ENCODE measurements around the gene OR1I1. TPM values are rescaled to one million over a fixed set of nuclear protein-coding genes. Genes with fewer than 3 reads are reported as not detected.

OR1I1 gene
- total RNA-seq, 1 experiment from 2014 or later, result not detected

GRCh38 chr19:15138427-15138826 lies 56.4 kb downstream of the OR1I1 start:
- Histone ChIP-seq H3K14ac (ENCODE audit: insufficient read depth, low read length) (no peak overlapping the region), H2BK15ac (ENCODE audit: low read depth, low read length) (no peak overlapping the region), H3K56ac (ENCODE audit: insufficient read length, low read depth, low read length) (no peak overlapping the region), H2BK12ac (ENCODE audit: insufficient read length, low read depth, low read length) (no peak overlapping the region), H3T11ph (ENCODE audit: low read length) (no peak overlapping the region), H3K9ac (ENCODE audit: extremely low read depth, insufficient read length, low read length) (no peak overlapping the region), H4K5ac (ENCODE audit: insufficient read length, low read depth, low read length) (no peak overlapping the region), H3K18ac (ENCODE audit: insufficient read length, low read depth, low read length) (no peak overlapping the region), H3K23ac (ENCODE audit: insufficient read length, low read depth, low read length) (no peak overlapping the region), H3K79me1 (ENCODE audit: insufficient read depth, low read depth, low read length, poor library complexity, severe bottlenecking) (no peaks in the 10 kb centered on the region), H2BK5ac (ENCODE audit: insufficient read length, low read length) (no peak overlapping the region), H3K4me2 (ENCODE audit: insufficient read depth, insufficient read length, low read length) (no peak overlapping the region), H4K20me1 (ENCODE audit: control insufficient read depth, insufficient read depth, insufficient read length) (no peaks in the 10 kb centered on the region), H2AK5ac (ENCODE audit: insufficient read length, low read length) (no peak overlapping the region), H2BK120ac (ENCODE audit: low read depth, low read length, poor library complexity, severe bottlenecking) (no peak overlapping the region), H4K91ac (ENCODE audit: insufficient read length, low read depth, low read length) (no peak overlapping the region), H3K23me2 (ENCODE audit: insufficient read length, low read depth, low read length, poor library complexity, severe bottlenecking) (no peaks in the 10 kb centered on the region), H3K4ac (ENCODE audit: low read depth, low read length) (no peak overlapping the region), H3K27me3 (ENCODE audit: insufficient read depth, low read length) (no peaks in the 10 kb centered on the region), H4K8ac (replicated peaks; ENCODE audit: insufficient read length, low read depth, low read length) (no peak overlapping the region), H3K27ac (ENCODE audit: insufficient read length, low read depth, low read length) (no peak overlapping the region), H3K4me1 (ENCODE audit: insufficient read depth, low read length) (no peaks in the 10 kb centered on the region), H3K79me2 (ENCODE audit: insufficient read depth, low read length) (no peaks in the 10 kb centered on the region), H2BK20ac (ENCODE audit: low read depth, low read length, poor library complexity, severe bottlenecking) (no peak overlapping the region), H3K9me3 (ENCODE audit: control insufficient read depth, low read depth, low read length) (no peaks in the 10 kb centered on the region), H2AFZ (ENCODE audit: low read length) (no peak overlapping the region)
- H3K4me3 Mint-ChIP-seq, result no peak overlapping the region
- no peaks in the 10 kb centered on the region for H3K36me3 Mint-ChIP-seq (ENCODE audit: insufficient read depth in 1 of 3, low read depth in 3 of 3)
- peaks cover 18% of the 10 kb centered on the region for H3K27me3 Mint-ChIP-seq (ENCODE audit: low read depth)
- TF ChIP-seq CTCF (conservative IDR thresholded peaks at IDR 0.05), result no peak
- no CpG with 5 or more reads among the region's 1 CpG for WGBS (ENCODE audit: extremely low coverage, insufficient read length, low lambda C conversion rate)
- H3K27ac Mint-ChIP-seq, result no peak overlapping the region
- no peak for DNase-seq
- H3K4me1 Mint-ChIP-seq, result no peaks in the 10 kb centered on the region
- H3K9me3 Mint-ChIP-seq, result peaks cover 17 to 22% of the 10 kb centered on the region in 2 experiments
